HS-5 (cell line): ENCODE data around the gene TRIM47.
"Not testable (repeated sequence)": the region's sequence is repeated elsewhere in the genome, so short reads cannot be mapped to it uniquely, and the experiment has no call there.

Source experiments
- DNase-seq: peaks from one replicate; pipeline ENCODE4 v3.0.0-alpha.2; 2012; ENCODE audit warnings: low read depth

The TRIM47 gene

DNA sequence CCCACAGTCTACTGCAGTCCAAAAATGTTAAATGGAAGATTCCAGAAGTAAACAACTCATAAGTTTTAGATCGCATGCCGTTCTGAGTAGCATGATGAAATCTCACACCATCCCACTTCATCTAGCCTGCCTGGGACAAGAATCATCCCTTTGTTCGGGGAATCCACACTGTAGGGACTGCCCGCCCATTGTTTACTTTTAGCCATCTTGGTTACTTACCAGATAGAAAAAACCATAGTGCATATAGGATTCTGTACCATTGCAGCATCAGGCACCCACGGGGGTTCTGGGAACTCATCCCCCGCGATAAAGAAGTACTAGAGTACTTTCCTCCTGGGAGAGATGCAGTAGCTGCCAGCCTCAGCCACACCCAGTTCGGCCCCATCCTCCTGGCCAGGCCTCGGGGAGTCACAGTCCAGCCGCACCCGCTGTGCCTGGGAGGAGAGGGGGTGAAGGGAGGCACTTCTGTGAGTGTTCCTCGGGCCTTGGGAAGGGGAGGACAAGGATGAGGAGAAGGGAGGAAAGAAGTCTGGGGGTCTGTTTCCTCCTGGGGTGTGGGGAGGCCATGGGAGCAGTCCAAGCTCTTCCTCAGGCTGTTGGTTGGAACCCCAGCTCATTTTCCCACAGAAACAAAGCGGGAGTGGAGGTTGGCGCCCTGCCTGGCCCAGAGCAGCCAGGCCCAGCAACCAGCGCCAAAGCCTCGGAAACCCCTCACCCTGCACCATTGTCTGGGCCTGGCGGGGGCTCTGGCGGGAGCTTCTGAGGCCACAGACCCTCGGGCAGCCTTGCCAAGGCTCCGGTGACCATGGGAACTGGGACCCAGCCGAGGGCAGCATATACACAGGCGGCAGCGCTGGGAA, 8.9 kb downstream of the TRIM47 start:
- DNase-seq = no peak

DNA sequence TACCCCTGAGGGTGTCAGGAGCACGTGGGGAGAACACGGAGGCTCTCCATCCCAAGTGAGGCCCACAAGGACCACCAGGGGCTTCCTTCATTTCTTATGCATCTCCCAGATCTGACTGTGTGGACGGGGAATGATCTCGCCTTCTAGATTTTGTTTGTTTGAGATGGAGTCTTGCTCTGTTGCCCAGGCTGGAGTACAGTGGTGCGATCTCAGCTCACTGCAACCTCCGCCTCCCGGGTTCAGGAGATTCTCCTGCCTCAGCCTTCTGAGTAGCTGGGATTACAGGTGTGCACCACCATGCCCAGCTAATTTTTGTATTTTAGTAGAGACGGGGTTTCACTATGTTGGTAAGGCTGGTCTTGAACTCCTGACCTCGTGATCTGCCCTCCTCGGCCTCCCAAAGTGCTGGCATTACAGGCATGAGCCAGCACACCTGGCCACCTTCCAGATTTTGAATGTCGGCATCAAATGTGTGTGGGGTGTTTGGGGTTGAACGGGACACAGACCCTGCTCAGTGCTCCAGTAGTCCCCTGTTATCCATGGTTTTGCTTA, 9.6 kb downstream of the TRIM47 start:
- not testable (repeated sequence) for DNase-seq

DNA sequence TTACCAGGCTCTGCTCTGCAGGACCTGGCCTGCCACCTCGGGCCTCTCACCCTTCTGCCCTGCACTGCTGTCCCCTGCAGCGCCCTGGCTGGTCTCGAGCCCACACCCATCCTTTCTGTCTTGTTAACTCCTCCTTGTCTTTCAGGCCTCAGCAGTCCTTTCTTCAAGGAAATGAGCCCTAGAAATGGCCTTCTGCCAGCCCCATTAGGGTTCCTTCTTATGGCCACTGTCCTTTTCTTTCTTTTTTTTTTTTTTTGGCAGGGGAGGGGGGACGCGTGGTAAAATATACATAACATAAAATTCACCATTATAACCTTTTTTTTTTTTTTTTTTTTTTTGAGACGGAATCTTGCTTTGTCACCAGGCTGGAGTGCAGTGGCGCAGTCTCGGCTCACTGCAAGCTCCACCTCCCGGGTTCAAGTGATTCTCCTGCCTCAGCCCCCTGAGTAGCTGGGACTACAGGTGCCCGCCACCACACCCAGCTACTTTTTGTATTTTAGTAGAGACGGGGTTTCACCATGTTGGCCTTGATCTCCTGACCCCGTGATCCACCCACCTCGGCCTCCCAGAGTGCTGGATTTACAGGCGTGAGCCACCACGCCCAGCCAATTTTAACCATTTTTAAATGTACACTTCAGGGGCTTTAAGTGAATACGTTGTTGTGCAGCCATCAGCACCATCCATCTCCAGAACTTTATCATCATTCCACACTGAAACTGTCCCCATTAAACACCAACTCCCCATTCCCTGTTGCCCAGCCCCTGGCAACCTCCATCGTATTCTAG, 12.8 kb downstream of the TRIM47 start:
- DNase-seq = not testable (repeated sequence)

- DNase-seq = not testable (repeated sequence)
These were observed 13.5 kb downstream of the TRIM47 start for GRCh38 chr17:75864887-75865286.

GRCh38 chr17:75864448-75864871, 13.9 kb downstream of the TRIM47 start:
- DNase-seq = no peak

GRCh38 chr17:75861927-75862317, 16.5 kb downstream of the TRIM47 start:
- no peak for DNase-seq

- DNase-seq = not testable (repeated sequence)
These were observed 19.0 kb downstream of the TRIM47 start for GRCh38 chr17:75859358-75859757.

DNA sequence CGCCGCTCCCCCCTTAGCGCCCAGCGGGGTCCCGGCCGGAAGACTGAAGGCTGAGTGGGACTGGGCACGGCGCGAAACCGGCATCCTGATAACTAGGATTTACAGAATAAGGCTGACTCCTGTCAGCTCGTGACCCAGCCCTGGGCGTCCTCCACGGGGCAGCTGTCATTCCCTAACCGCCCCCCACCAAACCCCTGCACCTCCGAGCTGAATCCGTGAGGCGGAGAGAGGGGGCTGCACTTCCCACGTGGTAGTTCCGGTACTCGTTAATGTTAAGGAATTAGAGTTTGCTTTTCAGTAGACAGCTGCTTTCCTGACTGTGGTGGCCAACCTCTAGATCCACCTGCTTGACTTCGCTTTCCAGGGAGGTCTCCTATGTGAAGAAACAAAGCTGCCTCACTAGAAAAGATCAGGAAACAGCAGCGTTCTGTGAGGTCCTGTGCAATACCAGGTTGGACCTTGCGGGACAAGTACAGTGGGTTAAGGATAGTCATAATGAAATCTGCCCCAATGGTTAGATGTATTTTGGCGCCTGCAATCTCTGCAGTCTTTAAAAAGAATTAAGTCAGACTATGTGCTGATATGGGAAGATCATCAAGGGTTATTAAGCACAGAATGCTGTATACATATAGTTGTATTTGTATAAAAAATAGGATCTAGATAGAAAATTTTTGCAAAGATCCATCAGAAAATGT, 22.2 kb downstream of the TRIM47 start:
- DNase-seq = no peak

DNA sequence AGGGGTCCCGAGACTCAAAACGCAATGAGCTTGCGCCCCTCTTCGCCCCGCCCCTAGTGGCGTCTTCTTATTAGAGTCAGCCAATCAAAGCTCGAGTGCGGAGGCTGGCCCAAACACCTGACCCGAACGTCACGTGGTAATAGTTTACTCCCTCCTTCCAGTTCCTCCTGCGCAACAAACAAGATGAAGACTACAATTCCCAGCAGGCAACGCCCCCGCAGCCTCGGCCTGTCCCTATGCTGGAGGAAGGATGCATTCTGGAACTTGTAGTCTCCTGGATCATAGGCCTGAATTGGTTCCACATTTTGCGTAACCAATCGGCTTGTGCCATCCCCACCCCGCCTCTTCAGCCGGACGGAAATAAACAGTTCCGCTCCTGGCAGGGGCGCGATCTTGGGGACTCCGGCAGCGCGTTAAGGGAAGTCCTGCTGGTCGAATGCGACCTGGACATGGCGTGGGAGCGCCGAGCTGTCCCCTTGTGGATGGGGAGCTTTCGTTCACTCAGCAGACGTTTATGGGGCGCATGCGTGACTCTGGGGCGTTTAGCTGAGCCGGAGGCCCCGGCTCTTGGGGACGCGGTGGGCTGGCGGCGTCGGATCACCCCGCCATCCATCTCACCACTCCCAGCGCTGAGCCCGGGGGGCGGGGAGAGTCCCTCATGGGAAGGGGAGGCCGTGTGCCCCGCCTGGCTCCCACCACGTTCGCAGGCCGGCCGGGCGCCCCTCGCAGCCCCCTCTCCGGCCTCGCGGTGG, 22.9 kb downstream of the TRIM47 start, which contains the start of gene WBP2:
WBP2 (minus strand) TSS at position 26 of the 752 bp plus-strand sequence. CDS start 38 bp downstream, outside the sequence.
- DNase-seq = peak; percentile 99

DNA sequence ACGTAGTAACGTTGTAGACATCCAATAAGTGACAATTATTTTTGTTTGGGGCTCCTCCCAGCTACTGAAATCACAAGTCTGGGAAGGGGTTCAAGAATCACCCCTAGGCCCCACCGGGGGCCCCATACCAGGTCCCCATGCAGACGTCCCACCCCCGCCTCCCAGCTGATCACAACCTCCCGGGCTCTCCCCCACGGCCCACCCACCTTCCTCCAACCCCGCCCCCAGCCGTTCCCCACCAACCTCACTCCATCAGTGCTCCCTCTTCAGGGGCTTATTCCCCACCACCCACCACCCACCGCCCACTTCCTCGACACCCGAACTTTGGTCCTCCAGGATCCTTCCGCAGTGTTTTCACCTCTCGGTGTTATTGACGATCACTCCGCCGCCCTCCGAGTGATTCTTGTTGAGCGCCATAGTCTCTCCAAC, 23.5 kb downstream of the TRIM47 start:
- no peak for DNase-seq

- no peak for DNase-seq
These were observed 24.2 kb downstream of the TRIM47 start for GRCh38 chr17:75854101-75854748.

DNA sequence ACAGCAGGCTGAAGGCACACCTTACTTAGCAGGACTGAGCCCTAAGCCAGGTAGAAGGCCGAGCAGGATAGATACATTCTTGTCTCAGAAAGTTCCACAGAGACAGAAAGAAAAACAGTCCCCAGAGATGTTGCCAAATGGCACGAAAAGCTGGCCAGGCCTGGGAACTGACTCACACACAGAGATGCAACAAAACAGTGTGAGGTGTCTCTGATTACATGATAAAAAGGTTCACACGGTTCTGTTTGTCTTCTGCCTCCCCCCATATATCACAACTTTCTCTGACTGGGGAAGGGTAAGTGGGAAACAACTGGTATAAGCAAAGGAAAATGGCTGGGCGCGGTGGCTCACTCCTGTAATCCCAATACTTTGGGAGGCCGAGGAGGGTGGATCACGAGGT, 24.9 kb downstream of the TRIM47 start:
- DNase-seq = no peak

GRCh38 chr17:75851693-75851991, 26.7 kb downstream of the TRIM47 start:
- not testable (repeated sequence) for DNase-seq

GRCh38 chr17:75850928-75851692, 27.3 kb downstream of the TRIM47 start:
- no peak for DNase-seq

DNA sequence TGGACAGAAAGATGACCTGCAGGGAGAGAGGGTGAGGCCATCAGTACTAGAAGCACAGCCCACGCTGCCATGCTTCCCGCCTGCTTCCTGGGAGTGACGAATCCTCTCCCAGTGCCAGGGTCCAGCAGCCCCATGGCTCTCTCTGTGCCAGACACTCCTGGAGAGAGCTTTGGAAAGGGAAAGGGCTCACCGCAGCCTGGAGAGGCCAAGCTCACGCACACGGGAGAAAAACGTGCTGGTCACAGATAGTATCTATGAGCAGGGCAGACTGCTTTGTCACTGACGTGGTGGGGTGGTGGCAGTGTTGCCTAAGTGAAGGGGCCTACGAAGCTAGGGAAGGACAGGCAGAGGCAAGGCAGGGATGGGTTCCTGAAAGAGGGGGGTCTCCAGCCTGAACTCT, 28.7 kb downstream of the TRIM47 start:
- no peak for DNase-seq

DNA sequence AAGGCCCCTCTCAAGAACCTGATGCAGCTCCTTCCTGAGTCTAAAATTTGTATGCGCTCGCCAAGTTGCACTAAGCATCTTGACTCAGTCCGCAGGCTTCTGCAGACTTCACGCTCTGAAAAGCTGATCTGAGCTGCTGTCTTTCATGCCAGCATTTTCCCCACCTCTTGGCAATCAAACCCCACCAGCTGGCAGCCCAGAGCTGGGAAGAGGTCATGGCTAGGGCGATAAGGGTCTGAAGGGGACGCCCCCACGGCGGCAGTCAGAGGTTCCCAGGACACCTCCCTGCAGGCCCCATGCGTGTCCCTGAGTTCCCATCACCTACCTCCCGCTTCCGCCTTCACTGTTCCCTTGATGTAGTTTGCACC, 29.1 kb downstream of the TRIM47 start:
- DNase-seq = no peak

GRCh38 chr17:75848523-75849278, 29.7 kb downstream of the TRIM47 start:
- DNase-seq = no peak

DNA sequence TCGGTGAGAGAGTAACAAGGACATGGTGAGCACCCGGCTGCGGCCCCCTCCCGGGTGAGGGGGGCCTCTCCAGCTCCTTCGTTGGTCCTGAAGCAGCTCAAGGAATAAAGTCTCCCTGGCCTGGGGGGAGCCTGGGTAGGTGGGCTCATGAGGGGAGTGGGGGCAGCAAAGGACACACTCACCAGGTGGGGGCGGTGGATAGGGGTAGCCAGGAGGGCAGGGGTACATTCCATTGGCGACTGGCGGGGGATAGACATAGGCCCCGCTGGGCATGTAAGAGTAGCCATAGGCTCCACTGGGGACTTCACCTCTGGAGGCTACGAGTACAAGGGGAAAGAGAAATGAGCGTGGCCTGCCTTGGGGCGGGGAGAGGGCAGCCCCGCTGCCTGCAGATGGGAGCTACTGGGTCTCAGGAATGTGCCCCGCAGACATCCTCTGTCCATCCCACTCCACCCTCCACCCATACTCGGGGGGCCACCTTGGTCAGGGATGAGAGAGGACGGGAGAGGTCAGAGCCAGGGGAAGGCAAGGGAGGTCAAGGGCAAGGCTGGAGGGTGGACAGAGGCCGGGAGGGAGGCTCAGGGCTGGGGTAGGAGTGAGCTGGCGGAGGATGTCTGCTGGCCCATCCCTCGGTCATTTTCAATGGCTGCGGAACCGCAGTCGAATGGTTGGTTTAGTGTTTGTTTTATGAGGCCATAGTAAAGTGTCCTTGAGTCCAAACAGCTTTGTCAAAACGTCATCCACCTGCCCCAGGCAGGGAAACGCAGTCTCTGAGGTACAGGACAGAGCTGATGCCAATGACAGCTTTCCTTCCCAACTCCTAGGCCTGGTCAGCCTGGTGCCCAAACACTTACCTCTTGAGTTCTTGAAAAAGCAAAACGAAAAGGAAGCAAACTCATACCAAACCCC, 30.5 kb downstream of the TRIM47 start:
- DNase-seq = no peak
